GM21381 (cell line): ENCODE data around the gene NACC1.

ENCODE experiments used
- ATAC-seq: cut with Tn5 transposase; IDR thresholded peaks from one replicate; pipeline ENCODE4 v1.9.1; 2021; ENCODE audit warnings: mild to moderate bottlenecking, moderate library complexity; ENCODE audit not compliant: unreplicated experiment

The NACC1 gene

GRCh38 chr19:13117772-13118423 lies at the start of gene NACC1:
NACC1 (plus strand) TSS chr19:13118264; CDS start chr19:13135208, 16,944 bp downstream.
- ATAC-seq: peak; percentile 51

- no peak for ATAC-seq
Measured at GRCh38 chr19:13069415-13070359, 48.4 kb upstream of the NACC1 start.

GRCh38 chr19:13070425-13071140 lies 47.5 kb upstream of the NACC1 start:
- ATAC-seq: no peak

- no peak for ATAC-seq
Measured at GRCh38 chr19:13071444-13072187, 46.4 kb upstream of the NACC1 start.

- ATAC-seq: no peak
Measured at GRCh38 chr19:13072188-13072908, 45.7 kb upstream of the NACC1 start.

- ATAC-seq: no peak
Measured at GRCh38 chr19:13073263-13073662, 44.8 kb upstream of the NACC1 start.

- no peak for ATAC-seq
Measured at GRCh38 chr19:13074378-13074777, 43.7 kb upstream of the NACC1 start.

GRCh38 chr19:13076320-13076719 lies 41.7 kb upstream of the NACC1 start:
- no peak for ATAC-seq

- ATAC-seq: no peak
Measured at GRCh38 chr19:13076787-13077186, 41.3 kb upstream of the NACC1 start.

GRCh38 chr19:13077240-13077639 lies 40.8 kb upstream of the NACC1 start:
- no peak for ATAC-seq

- no peak for ATAC-seq
Measured at GRCh38 chr19:13078381-13078780, 39.7 kb upstream of the NACC1 start.

GRCh38 chr19:13078897-13079541 lies 39.0 kb upstream of the NACC1 start:
- no peak for ATAC-seq

- no peak for ATAC-seq
Measured at GRCh38 chr19:13079542-13079986, 38.5 kb upstream of the NACC1 start.

- ATAC-seq: no peak
Measured at GRCh38 chr19:13082192-13083007, 35.7 kb upstream of the NACC1 start.

- ATAC-seq: no peak
Measured at GRCh38 chr19:13083008-13083404, 35.1 kb upstream of the NACC1 start.

- ATAC-seq: no peak
Measured at GRCh38 chr19:13083627-13084026, 34.4 kb upstream of the NACC1 start.

GRCh38 chr19:13085666-13086065 lies 32.4 kb upstream of the NACC1 start:
- ATAC-seq: no peak

GRCh38 chr19:13086341-13086740 lies 31.7 kb upstream of the NACC1 start:
- no peak for ATAC-seq

GRCh38 chr19:13087295-13087694 lies 30.8 kb upstream of the NACC1 start:
- ATAC-seq: no peak
